HK-2 (cell line): ENCODE data around the gene EPHB1.
"Not testable (repeated sequence)": the region's sequence is repeated elsewhere in the genome, so short reads cannot be mapped to it uniquely, and the experiment has no call there.

Experiments
- DNase-seq: peaks from one replicate; pipeline ENCODE4 v3.0.0-alpha.2; 2018; ENCODE audit not compliant: unreplicated experiment

EPHB1 gene

GRCh38 chr3:134777341-134777740, 17.7 kb upstream of the EPHB1 start:
- no peak for DNase-seq

DNA sequence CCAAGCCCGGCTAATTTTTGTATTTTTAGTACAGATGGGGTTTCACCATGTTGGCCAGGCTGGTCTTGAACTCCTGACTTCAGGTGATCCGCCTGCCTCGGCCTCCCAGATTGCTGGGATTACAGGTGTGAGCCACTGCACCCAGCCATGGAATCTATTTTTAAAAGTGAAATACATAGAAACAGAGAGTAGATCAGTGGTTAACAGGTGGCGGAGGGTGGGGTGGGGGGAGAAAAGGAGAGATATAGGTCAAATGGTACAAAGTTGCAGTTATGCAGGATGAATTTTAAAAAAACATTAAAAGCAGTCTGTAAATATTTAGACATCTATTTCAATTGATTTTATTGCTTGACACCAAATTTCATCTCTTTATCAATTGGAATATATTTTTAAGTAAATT, 6.8 kb upstream of the EPHB1 start:
- not testable (repeated sequence) for DNase-seq

DNA sequence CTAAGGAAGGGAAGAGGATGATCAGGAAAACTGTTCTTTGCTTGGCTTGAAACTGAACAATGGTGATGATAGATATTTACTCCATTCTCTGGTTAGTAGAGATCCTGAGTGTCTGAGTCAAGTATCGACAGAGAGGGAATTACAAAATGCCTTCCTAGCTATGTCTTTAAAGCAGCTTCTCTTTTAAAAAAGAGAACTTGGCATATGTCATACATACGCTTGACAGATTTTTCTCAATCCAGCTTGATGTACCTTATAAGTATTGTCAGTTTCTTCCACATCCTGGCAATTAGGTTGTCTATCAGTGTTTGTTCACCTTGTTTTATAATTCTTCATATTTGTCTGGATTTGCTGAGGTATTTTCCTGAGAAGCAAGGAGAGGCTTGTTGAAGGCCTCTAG, 5.0 kb upstream of the EPHB1 start:
- no peak for DNase-seq

DNA sequence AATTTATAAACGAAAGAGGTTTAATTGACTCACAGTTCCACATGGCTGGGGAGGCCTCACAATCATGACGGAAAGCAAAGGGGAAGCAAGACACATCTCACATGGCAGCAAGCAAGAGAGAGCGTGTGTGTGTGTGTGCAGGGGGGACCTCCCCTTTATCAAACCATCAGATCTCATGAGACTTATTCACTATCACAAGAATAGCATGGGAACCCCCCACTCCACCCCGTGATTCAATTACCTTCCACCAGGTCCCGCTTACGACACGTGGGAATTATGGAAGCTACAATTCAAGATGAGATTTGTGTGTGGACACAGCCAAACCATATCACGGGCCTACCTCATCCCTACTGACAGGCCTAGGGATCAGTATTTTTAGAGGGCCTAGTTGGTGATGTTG, 3.1 kb upstream of the EPHB1 start:
- DNase-seq: no peak

GRCh38 chr3:134792700-134793099, 2.4 kb upstream of the EPHB1 start:
- DNase-seq: no peak

DNA sequence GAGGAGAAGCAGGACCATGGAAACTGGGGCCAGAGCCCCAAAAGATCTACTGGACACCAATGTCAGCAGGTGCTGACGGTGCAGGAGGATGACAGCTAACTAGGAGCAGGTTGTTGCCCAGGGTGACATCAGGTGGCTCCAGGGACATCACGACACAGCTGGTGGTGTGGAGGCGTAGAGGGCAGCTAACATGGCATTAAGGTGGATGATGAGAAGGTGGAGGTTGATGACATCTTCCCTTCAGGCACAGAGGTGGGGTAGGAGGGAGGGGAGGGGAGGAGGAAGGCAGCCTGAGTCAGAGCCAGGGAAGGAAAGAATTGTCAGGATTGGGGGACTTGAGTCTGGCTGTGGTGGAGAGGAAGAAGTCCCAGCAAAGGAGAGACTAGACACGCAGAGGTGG, 1.5 kb upstream of the EPHB1 start:
- DNase-seq: no peak

DNA sequence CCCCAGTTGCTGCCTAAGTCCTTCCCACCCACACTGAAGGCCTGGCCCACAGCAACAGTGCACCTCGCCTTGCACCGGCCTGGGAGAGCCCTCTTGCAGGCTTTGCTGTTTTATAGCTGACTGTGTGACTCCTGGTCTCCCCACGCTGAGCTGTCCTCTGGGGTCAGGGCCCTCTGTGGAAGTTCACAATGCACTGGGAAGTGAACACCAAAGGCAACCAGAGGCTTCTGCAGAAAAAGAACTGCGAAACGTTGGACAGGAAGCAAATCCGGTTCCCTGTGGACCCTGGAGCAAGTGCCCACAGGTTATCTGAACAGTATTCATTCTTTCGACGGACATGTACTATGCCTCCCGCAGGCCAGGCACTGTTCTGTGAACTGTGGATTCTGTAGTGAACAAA, 737 bp upstream of the EPHB1 start:
- DNase-seq: no peak

DNA sequence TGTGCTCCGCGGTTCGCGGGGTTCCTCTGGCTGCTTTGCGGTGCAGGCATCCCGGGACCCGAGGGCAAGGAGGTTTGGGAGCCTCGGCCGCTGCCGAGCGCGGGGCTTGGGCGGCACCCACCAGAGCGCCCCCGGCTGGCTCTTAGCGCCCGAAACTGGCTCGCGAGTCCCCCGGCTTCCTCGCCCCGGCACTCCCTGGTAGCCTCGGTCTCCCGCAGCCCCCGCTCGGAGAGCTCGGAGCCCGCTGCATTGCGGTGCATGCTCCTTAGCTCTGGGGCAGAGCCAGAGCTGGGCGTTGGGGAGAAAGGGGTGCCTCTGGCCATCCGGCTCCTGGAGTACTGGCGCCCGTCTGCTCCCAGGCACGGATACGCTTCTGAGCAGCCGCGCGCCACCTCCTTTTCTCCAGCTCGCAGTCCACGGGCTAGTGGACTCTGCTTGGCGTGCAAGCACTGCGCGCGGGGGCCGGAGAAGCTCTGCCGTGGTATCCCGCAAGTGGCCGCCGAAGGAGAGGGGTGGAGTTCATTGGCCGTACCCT, 753 bp downstream of the EPHB1 start:
- DNase-seq: peak; percentile 65

- peak; percentile 68 for DNase-seq
Observed at GRCh38 chr3:134796281-134797056, 1.4 kb downstream of the EPHB1 start.

- no peak for DNase-seq
Observed at GRCh38 chr3:134797057-134797740, 2.1 kb downstream of the EPHB1 start.

DNA sequence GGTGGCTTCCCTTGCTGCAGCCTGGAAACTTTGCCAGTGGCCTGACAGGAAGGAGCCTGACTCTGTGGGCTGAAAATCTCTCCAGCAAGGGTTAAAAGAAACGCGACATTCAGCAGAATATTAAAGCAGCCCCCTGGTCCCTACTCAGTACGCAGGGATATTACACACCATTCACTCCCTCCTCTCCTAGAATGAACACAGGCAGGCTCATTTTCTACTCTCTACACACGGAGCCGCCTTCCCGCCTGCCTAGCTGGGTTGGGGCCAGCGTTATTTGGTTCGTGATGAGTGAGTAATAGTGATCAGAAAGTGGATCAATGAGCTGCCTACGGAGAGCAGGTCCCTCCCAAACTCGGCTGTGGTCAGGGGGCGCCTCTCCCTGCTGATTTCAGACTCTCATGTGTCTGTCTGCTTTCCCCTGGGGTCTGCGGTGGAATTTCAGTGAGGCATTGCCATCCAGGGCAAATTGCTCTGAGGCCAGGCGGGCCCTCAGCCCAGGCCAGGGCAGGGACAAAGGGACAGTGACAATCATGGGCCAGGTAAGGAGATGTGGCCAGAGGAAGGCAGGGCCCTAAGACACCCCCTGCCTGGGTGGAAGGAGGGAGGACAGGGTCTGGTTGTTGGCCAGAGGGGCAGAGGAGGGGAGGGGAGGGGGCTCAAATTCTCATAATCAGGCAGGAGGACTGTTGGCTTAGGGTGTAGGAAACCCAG, 2.8 kb downstream of the EPHB1 start:
- DNase-seq: no peak

GRCh38 chr3:134798681-134799311, 3.7 kb downstream of the EPHB1 start:
- no peak for DNase-seq

DNA sequence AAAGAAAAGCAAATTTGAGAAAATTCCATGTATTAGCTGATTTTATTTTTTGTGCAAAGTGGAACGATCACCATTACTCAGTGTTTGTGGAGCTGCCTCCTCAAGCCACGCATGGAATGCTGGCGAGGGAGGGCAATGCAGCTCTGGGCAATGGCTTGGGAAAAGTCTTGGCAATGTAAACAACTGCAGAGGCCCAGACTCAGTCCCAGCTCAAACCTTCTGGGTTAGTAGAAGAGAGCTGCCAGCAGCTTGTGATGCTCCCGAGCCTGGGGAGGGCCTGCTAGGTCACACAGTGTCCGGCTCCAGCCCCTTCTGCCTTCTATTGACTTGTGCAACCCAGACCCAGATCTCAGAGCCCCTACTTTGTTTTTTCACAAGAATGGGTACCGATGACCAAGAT, 4.3 kb downstream of the EPHB1 start:
- DNase-seq: no peak

- no peak for DNase-seq
Observed at GRCh38 chr3:134801204-134801958, 6.3 kb downstream of the EPHB1 start.

DNA sequence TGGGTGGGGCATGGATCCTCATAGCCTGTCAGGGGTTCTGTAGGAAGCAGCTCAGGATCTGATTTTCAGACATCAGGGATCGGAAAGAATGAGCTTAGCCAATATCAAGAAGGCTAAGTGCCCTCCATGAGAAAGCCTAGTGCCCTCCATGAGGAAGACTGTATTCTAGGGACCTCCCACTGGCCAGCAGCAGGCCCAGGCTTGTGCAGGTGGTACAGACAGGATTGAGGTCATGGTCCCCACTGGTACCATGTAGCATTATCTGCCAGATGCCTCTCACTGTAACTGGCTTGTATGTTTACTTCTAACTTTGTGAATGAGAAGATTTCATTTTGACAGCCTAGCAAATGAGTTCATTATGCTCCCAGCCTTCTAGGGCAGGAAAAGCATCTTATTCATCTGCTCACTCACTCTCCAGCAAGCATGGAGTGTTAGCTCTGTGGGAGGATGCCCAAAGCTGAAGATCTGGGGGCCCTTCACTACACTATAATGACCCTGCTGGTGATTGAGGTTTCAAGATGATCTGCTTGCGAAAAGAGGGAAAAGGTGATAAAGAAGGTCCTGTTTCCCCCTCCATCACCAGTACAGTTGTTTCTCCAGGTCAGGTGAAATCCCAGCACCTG, 7.5 kb downstream of the EPHB1 start:
- no peak for DNase-seq

GRCh38 chr3:134803051-134803505, 8.0 kb downstream of the EPHB1 start:
- DNase-seq: no peak

DNA sequence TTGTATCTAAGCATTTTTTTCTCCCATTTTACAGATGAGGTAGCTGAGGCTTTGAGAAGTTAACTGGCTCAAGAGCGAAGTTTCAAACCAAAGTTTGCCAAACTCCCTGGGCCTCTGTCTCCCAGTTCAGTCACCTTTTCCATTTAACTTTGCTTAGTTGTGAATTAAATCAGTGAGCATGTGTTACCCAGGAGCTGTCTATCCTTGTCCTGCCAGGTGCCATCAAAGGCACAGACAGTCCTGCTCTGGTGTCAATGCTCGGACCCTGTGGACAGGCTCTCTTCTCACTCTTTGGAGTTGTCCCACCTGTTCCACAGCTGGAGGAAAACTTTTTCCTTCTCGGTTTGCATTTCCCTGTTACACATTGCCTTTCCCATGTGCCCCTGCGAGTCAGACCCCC, 8.6 kb downstream of the EPHB1 start:
- DNase-seq: no peak

- DNase-seq: no peak
Observed at GRCh38 chr3:134804508-134805480, 9.7 kb downstream of the EPHB1 start.

DNA sequence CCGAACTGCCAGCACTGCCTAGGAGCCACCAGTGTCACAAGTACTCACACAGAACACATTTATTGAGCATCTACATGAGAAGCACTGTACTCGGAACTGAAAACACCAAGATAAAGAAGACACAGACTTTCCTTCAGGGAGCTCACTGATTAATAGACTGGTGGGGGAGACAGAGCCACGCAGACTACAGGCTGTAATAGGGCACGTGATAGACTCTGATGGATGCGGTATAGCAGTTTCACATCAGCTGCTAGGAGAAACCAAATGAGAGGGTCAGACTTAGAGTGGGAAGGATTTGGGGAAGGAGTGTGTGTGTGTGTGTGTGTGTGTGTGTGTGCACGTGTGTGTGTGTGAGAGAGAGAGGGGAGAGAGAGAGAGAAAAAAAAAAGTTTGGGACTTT, 12.1 kb downstream of the EPHB1 start:
- no peak for DNase-seq

- DNase-seq: no peak
Observed at GRCh38 chr3:134808835-134809234, 13.8 kb downstream of the EPHB1 start.
